Breast epithelium (tissue), 3 donors: ENCODE data around the gene CCDC38.

Source experiments
- POLR2A ChIP-seq: fragments of 450-650 bp; IDR thresholded peaks from one replicate; pipeline ENCODE4 v1.6.1; 2016; ENCODE audit warnings: antibody characterized with exemption, mild to moderate bottlenecking, moderate library complexity
- POLR2AphosphoS5 ChIP-seq, 3 donors: sonication (generic); formaldehyde crosslinking; IDR thresholded peaks; one replicate each; pipeline ENCODE4 v1.6.1; 2017; ENCODE audit warnings: antibody characterized with exemption in 3 of 3
- TF ChIP-seq, protein P1 (sequence below), 3 donors: fragments of 450-650 bp; IDR thresholded peaks; one replicate each; pipeline ENCODE4 v1.5.1; 2016 to 2017; ENCODE audit warnings: antibody characterized with exemption in 3 of 3, mild to moderate bottlenecking in 3 of 3, moderate library complexity in 3 of 3

DNA sequence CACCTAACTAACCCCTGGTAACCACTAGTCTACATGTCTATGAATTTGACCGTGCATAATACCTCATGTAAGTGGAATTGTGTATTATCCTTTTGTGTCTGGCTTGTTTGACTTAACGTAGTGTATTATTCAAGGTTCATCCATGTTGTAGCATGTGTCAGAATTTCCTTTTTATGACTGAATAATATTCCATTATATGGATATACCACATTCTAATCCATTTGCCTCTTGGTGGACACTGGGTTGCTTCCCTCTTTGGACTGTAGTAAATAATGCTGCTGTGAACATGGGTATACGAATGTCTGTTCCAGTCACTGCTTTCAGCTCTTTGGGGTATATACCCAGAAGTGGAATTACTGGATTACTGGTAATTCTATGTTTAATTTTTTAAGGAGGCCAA lies 80.4 kb downstream of the CCDC38 start:
- TF ChIP-seq, protein P1, sequence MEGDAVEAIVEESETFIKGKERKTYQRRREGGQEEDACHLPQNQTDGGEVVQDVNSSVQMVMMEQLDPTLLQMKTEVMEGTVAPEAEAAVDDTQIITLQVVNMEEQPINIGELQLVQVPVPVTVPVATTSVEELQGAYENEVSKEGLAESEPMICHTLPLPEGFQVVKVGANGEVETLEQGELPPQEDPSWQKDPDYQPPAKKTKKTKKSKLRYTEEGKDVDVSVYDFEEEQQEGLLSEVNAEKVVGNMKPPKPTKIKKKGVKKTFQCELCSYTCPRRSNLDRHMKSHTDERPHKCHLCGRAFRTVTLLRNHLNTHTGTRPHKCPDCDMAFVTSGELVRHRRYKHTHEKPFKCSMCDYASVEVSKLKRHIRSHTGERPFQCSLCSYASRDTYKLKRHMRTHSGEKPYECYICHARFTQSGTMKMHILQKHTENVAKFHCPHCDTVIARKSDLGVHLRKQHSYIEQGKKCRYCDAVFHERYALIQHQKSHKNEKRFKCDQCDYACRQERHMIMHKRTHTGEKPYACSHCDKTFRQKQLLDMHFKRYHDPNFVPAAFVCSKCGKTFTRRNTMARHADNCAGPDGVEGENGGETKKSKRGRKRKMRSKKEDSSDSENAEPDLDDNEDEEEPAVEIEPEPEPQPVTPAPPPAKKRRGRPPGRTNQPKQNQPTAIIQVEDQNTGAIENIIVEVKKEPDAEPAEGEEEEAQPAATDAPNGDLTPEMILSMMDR (IDR thresholded peaks at IDR 0.05): no peak
- no peak for TF ChIP-seq POLR2A
- no peak for TF ChIP-seq POLR2AphosphoS5 (IDR thresholded peaks at IDR 0.05)
